NT2/D1 (cell line): Measurements from ENCODE around the gene FBXO47.

ENCODE experiments used
- SUZ12 ChIP-seq: IDR thresholded peaks from 2 replicates; pipeline ENCODE4 v1.6.1; 2011; ENCODE audit not compliant: insufficient read length, insufficient read depth; ENCODE audit errors: extremely low read depth
- YY1 ChIP-seq: IDR thresholded peaks from 2 replicates; pipeline ENCODE4 v1.6.1; 2011; ENCODE audit not compliant: insufficient read length, insufficient read depth
- ZNF274 ChIP-seq: IDR thresholded peaks from 2 replicates; pipeline ENCODE4 v1.6.1; 2011; ENCODE audit warnings: mild to moderate bottlenecking, low read depth, low read length

- TF ChIP-seq ZNF274 (no peak), YY1 (no peak), SUZ12 (no peak)
Measured at GRCh38 chr17:38958326-38958725, 8.9 kb downstream of the FBXO47 start.
